Heart right ventricle (tissue), 16 donors: ENCODE data around the gene MROH2B. TPM values are rescaled to one million over a fixed set of nuclear protein-coding genes. Genes with fewer than 3 reads are reported as not detected.
"Not testable (repeated sequence)": the region's sequence is repeated elsewhere in the genome, so short reads cannot be mapped to it uniquely, and the experiment has no call there.

Experiments used
- ATAC-seq, 8 donors: fragments of 200-7000 bp; cut with Tn5 transposase; one replicate each; pipeline ENCODE4 v1.9.1; 2020; ENCODE audit warnings: mild to moderate bottlenecking in 8 of 8, moderate library complexity in 8 of 8, moderate number of reproducible peaks in 1 of 8
- DNase-seq, 2 donors: peaks; one replicate each; pipeline ENCODE4 v3.0.0-alpha.2; 2020
- H3K27ac ChIP-seq, 10 donors: fragments of 200-600 bp; sonication (generic) in 2 of 10; one replicate each; pipeline versions ENCODE4 v1.5.0 to v1.8.0; 2020 to 2022; ENCODE audit warnings: mild to moderate bottlenecking in 3 of 10
- H3K27me3 ChIP-seq, 7 donors: fragments of 200-600 bp; one replicate each; pipeline ENCODE4 v1.8.0; 2021 to 2022; ENCODE audit warnings: mild to moderate bottlenecking in 2 of 7
- H3K36me3 ChIP-seq, 9 donors: fragments of 200-600 bp; sonication (generic) in 1 of 9; one replicate each; pipeline versions ENCODE4 v1.5.0 to v1.8.0; 2020 to 2022; ENCODE audit warnings: mild to moderate bottlenecking in 2 of 9
- H3K4me1 ChIP-seq, 9 donors: fragments of 200-600 bp; sonication (generic) in 1 of 9; one replicate each; pipeline versions ENCODE4 v1.5.0 to v1.8.0; 2020 to 2022; ENCODE audit warnings: mild to moderate bottlenecking in 4 of 9
- H3K4me3 ChIP-seq, 10 donors: fragments of 200-600 bp; sonication (generic) in 2 of 10; one replicate each; pipeline versions ENCODE4 v1.5.0 to v1.8.0; 2020 to 2022; ENCODE audit warnings: mild to moderate bottlenecking in 7 of 10, moderate library complexity in 2 of 10
- H3K9me3 ChIP-seq, 11 donors: fragments of 200-600 bp in 10 of 11; sonication (generic) in 2 of 11; one replicate each; pipeline versions ENCODE4 v1.5.0 to v1.8.0; 2013 to 2022; ENCODE audit warnings: mild to moderate bottlenecking in 2 of 11, control low read depth in 1 of 11, moderate library complexity in 1 of 11
- CTCF ChIP-seq, 9 donors: fragments of 200-600 bp; sonication (generic) in 2 of 9; IDR thresholded peaks; one replicate each; pipeline versions ENCODE4 v1.5.0 to v1.8.0; 2021 to 2022; ENCODE audit warnings: antibody characterized with exemption in 9 of 9, mild to moderate bottlenecking in 5 of 9, moderate library complexity in 1 of 9
- WGBS, 2 donors: extraction: QIAGEN DNeasy Blood & Tissue Kit; methylation state at CpG; one replicate each; pipeline ENCODE4 v1.1.7; 2013; ENCODE audit warnings: inconsistent platforms in 1 of 2; 5-methylcytosine and 5-hydroxymethylcytosine counted together
- intact Hi-C, 10 donors: fragments of 100-400 bp; cut with DNase I; formaldehyde crosslinking; loops; one replicate each; pipeline versions ENCODE4 v1.11.1 to v1.14.2; 2022
- polyA plus RNA-seq, 2 donors: library from polyadenylated mRNA; stranded (reverse); fragments of 200-250 nt; gene quantifications; one replicate each; pipeline ENCODE4 v1.2.3, GENCODE V29; 2013
- total RNA-seq, 10 donors: library from RNA; stranded (reverse); fragmentation: NEBNext Ultra II Directional in 3 of 10; extraction: Animal tissue kit (Norgen Biotek cat#: 25700) in 3 of 10; gene quantifications; one replicate each; pipeline versions ENCODE4 v1.2.1 to v1.2.4, GENCODE V29; 2021 to 2023
- donor health status: Arrhythmogenic right ventricular cardiomyopathy.
- donor health status: ischemic (EF 13 %, LVEDD 7.1; RV severe dilation, severe dysfunction).
- donor health status: healthy with polysubstance abuse.
- donor health status: DM: no; HTN: yes; CAD: no.
- donor health status: DM: no; HTN: no; CAD: no.
- donor health status: ischemic (EF 25% LVEDD 6.9; RV normal size, moderate dysfunction).
- donor health status: ischemic (EF 25% LVEDD 5.7; RV mildly dilated, moderate dysfunction).
- donor health status: healthy.
- donor health status: DM: yes; HTN: yes; CAD: no.
- donor health status: Ischemic cardiomyopathy.
- donor health status: ischemic (EF 35%, LVEDD 5.7; RV mildly dilated, moderate dysfunction).
- donor health status: nonischemic (EF 11% LVEDD 7.7; RV severe dilation, severe dysfunction).
- donor health status: DM: yes; HTN: yes; CAD: no.
- donor health status: PGD.
- donor health status: ischemic (EF 29% LVEDD 5.4; RV normal size, mild dysfunction).
- donor health status: nonischemic (EF 23%, LVEDD 6.1; RV moderate dilation, normal function).

Gene MROH2B
- total and polyA plus RNA-seq, 12 donors, result under 0.01 TPM; not detected in 11

GRCh38 chr5:41032973-41033372 is 38.2 kb downstream of the MROH2B start:
- Histone ChIP-seq H3K27me3 (no peaks in the 10 kb centered on the region), H3K27ac (no peak overlapping the region), H3K4me1 (no peaks in the 10 kb centered on the region), H3K36me3 (no peaks in the 10 kb centered on the region), H3K9me3 (peaks cover 0 to 25% (median 4%) of the 10 kb centered on the region in 11 donors), H3K4me3 (no peak overlapping the region)
- DNase-seq (no peak), ATAC-seq (no peak)
- TF ChIP-seq CTCF (IDR thresholded peaks at IDR 0.05), result no peak
- intact Hi-C loops, result loop anchor here in 2 of 10 donors (1.0 to 10.0 kb wide), 2 partner anchors 22 to 522 kb away; no protein-coding TSS in a partner anchor

GRCh38 chr5:41022600-41022999 is 48.5 kb downstream of the MROH2B start:
- DNase-seq, intact Hi-C loops: not testable (repeated sequence)
- 95 to 96% methylated on average over 8 of the region's 8 CpGs for WGBS, 2 donors

GRCh38 chr5:41012318-41012717 is 58.8 kb downstream of the MROH2B start:
- DNase-seq (no peak), ATAC-seq (no peak)
- no peak overlapping the region for H3K27ac ChIP-seq
- no peak overlapping the region for H3K4me3 ChIP-seq
- intact Hi-C loops, result no loop called here
- no peak for TF ChIP-seq CTCF (IDR thresholded peaks at IDR 0.05)
- no peaks in the 10 kb centered on the region for H3K9me3 ChIP-seq
- no peaks in the 10 kb centered on the region for H3K27me3 ChIP-seq
- WGBS, 2 donors, result 68 to 71% methylated on average over 4 of the region's 4 CpGs
- peaks cover 0 to 5% (median 0%) of the 10 kb centered on the region in 9 donors for H3K4me1 ChIP-seq
- no peaks in the 10 kb centered on the region for H3K36me3 ChIP-seq

More at GRCh38 chr5:41022600-41022999, 48.5 kb downstream of the MROH2B start:
- peaks cover 0 to 34% (median 4%) of the 10 kb centered on the region in 11 donors for H3K9me3 ChIP-seq
- not testable (repeated sequence) for H3K4me3 ChIP-seq, H3K27ac ChIP-seq, ATAC-seq, H3K36me3 ChIP-seq, H3K4me1 ChIP-seq, H3K27me3 ChIP-seq

- TF ChIP-seq CTCF (IDR thresholded peaks at IDR 0.05), result no peak
- intact Hi-C loops, result no loop called here
- no peaks in the 10 kb centered on the region for H3K36me3 ChIP-seq
- ATAC-seq (no peak), DNase-seq (no peak)
- H3K27me3 ChIP-seq, result no peaks in the 10 kb centered on the region
- no peaks in the 10 kb centered on the region for H3K9me3 ChIP-seq
- no peak overlapping the region for H3K27ac ChIP-seq
- H3K4me1 ChIP-seq, result peaks cover 0 to 5% (median 0%) of the 10 kb centered on the region in 9 donors
- no peak overlapping the region for H3K4me3 ChIP-seq
- WGBS, 2 donors, result 96 to 100% methylated on average over 6 of the region's 6 CpGs
These were observed 60.6 kb downstream of the MROH2B start for GRCh38 chr5:41010572-41010971.

GRCh38 chr5:41009232-41009631 is 61.9 kb downstream of the MROH2B start:
- ATAC-seq (peak in 1 of 8 donors; percentile 86), DNase-seq (no peak)
- H3K9me3 ChIP-seq, result no peaks in the 10 kb centered on the region
- peaks cover 0 to 5% (median 0%) of the 10 kb centered on the region in 9 donors for H3K4me1 ChIP-seq
- 69 to 70% methylated on average over 4 of the region's 4 CpGs for WGBS, 2 donors
- no peaks in the 10 kb centered on the region for H3K36me3 ChIP-seq
- no peak overlapping the region for H3K4me3 ChIP-seq
- intact Hi-C loops, result no loop called here
- no peaks in the 10 kb centered on the region for H3K27me3 ChIP-seq
- no peak for TF ChIP-seq CTCF (IDR thresholded peaks at IDR 0.05)
- no peak overlapping the region for H3K27ac ChIP-seq
